ENCODE results near the gene CAMP.
A peak's percentile ranks its signal among the peaks of the same experiment; 100 is the strongest.

CAMP gene

GRCh38 chr3:48214225-48214624 is 9.1 kb upstream of the CAMP start:
- Histone ChIP-seq H3K4me3 (no peak overlapping the region), H3K27ac (no peak overlapping the region)
- no peak for TF ChIP-seq CTCF (IDR thresholded peaks at IDR 0.05)
- DNase-seq (ENCODE audit: low spot score) = no peak

GRCh38 chr3:48215019-48215418 is 8.3 kb upstream of the CAMP start:
- TF ChIP-seq CTCF (IDR thresholded peaks at IDR 0.05) = no peak
- Histone ChIP-seq H3K27ac (peak overlapping the region; percentile 52 to 80), H3K4me3 (peak overlapping the region; percentile 19)
- DNase-seq (ENCODE audit: low spot score) = no peak

- H3K27ac ChIP-seq = peak overlapping the region; percentile 52 to 80
- no peak for TF ChIP-seq CTCF (IDR thresholded peaks at IDR 0.05)
- DNase-seq (ENCODE audit: low spot score) = no peak
- peak overlapping the region; percentile 19 for H3K4me3 ChIP-seq
Measured at GRCh38 chr3:48215466-48215865, 7.8 kb upstream of the CAMP start.

GRCh38 chr3:48215876-48216275 is 7.4 kb upstream of the CAMP start:
- peak overlapping the region; percentile 19 for H3K4me3 ChIP-seq
- DNase-seq (ENCODE audit: low spot score) = no peak
- no peak for TF ChIP-seq CTCF (IDR thresholded peaks at IDR 0.05)
- peak overlapping the region; percentile 52 to 80 for H3K27ac ChIP-seq

GRCh38 chr3:48217449-48217848 is 5.8 kb upstream of the CAMP start:
- DNase-seq (ENCODE audit: low spot score) = no peak
- no peak overlapping the region for H3K4me3 ChIP-seq
- H3K27ac ChIP-seq = peak overlapping the region in 1 of 2 donors; percentile 7
- no peak for TF ChIP-seq CTCF (IDR thresholded peaks at IDR 0.05)

GRCh38 chr3:48218537-48218936 is 4.8 kb upstream of the CAMP start:
- Histone ChIP-seq H3K4me3 (no peak overlapping the region), H3K27ac (no peak overlapping the region)
- DNase-seq (ENCODE audit: low spot score) = no peak
- no peak for TF ChIP-seq CTCF (IDR thresholded peaks at IDR 0.05)

GRCh38 chr3:48219543-48219942 is 3.8 kb upstream of the CAMP start:
- TF ChIP-seq CTCF (IDR thresholded peaks at IDR 0.05) = no peak
- DNase-seq (ENCODE audit: low spot score) = no peak
- Histone ChIP-seq H3K27ac (no peak overlapping the region), H3K4me3 (no peak overlapping the region)

Measured in coronary artery (tissue), 2 donors.